ENCODE data around the gene GBP7. TPM values are rescaled to one million over a fixed set of nuclear protein-coding genes. Genes with fewer than 3 reads are reported as not detected.

GBP7 gene
- total RNA-seq, 1 experiment from 2014 or later, result not detected

- H3K27ac ChIP-seq (ENCODE audit: low read depth, low read length, poor library complexity, severe bottlenecking), result no peak overlapping the region
- no peaks in the 10 kb centered on the region for H3K36me3 ChIP-seq (ENCODE audit: insufficient read depth, low read length, poor library complexity, severe bottlenecking)
- TF ChIP-seq EZH2 (IDR thresholded peaks at IDR 0.05; ENCODE audit: borderline replicate concordance, low read depth, low read length, poor library complexity, severe bottlenecking) (no peak), CTCF (conservative IDR thresholded peaks at IDR 0.05; ENCODE audit: low read depth, low read length) (no peak)
- H3K27me3 ChIP-seq (replicated peaks; ENCODE audit: insufficient read depth, low read depth, low read length, poor library complexity), result no peaks in the 10 kb centered on the region
- intact Hi-C loops (cut with micrococcal nuclease; ENCODE audit: unreplicated experiment), result no loop called here
- H3K4me3 ChIP-seq (ENCODE audit: low read depth, low read length, poor library complexity, severe bottlenecking), result no peak overlapping the region
- peaks cover 23% of the 10 kb centered on the region for H3K4me1 ChIP-seq (ENCODE audit: insufficient read depth, low read length, poor library complexity, severe bottlenecking)
- H3K9me3 ChIP-seq (ENCODE audit: low read depth, low read length, poor library complexity, severe bottlenecking), result peaks cover 6% of the 10 kb centered on the region
- BruUV-seq (replicated peaks), result no TSS peak
- POLR2A ChIA-PET (ENCODE audit: low non-redundant PET), result no interaction called here
- CTCF ChIA-PET, result no interaction called here
- DNase-seq (ENCODE audit: low spot score), result no peak
Observed at GRCh38 chr1:89199525-89200031, 23.8 kb upstream of the GBP7 start.

DNA sequence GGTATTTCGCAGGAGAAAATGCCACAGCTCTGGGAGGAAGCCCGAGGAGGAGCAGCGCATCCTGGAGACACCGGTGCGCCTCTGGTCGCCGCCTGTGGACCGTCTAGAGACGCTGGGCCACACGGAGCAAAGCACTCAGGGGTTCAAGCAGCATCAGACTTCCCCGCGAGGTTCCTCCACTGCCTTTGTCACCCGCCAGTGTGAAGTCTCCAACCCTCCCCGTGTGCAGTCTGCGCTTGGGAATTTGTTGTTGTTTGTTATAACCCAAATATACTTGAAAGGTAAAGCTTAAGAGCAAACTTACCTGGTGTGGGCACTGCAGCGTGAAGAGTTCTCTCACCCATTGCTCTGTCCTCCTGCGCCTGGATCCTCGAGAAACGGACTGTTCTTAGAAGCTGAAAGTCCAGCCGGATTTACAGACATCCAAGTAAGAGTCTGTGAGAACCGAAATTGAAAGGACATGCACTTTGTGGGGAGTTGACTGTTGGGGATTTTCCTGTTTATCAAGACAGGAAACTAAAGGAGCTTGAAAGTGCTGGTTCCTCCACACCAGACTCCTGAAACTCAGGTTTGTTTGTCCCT lies 22.8 kb upstream of the GBP7 start, which contains the start of gene GBP4:
Gene GBP4 (minus strand): TSS at position 452 of the 582 bp plus-strand sequence. CDS start 108 bp downstream, at position 344.
- ChIA-PET CTCF (no interaction called here), POLR2A (ENCODE audit: low non-redundant PET) (no interaction called here)
- no peak within 1 kb of the TSS for H3K4me3 ChIP-seq (ENCODE audit: low read depth, low read length, poor library complexity, severe bottlenecking)
- H3K36me3 ChIP-seq (ENCODE audit: insufficient read depth, low read length, poor library complexity, severe bottlenecking), result no peaks in the 10 kb centered on the region
- BruUV-seq (replicated peaks), result no TSS peak
- no peak within 1 kb of the TSS for H3K27ac ChIP-seq (ENCODE audit: low read depth, low read length, poor library complexity, severe bottlenecking)
- no peak for TF ChIP-seq EZH2 (IDR thresholded peaks at IDR 0.05; ENCODE audit: borderline replicate concordance, low read depth, low read length, poor library complexity, severe bottlenecking)
- no peak for TF ChIP-seq CTCF (conservative IDR thresholded peaks at IDR 0.05; ENCODE audit: low read depth, low read length)
- H3K27me3 ChIP-seq (replicated peaks; ENCODE audit: insufficient read depth, low read depth, low read length, poor library complexity), result no peaks in the 10 kb centered on the region
- H3K9me3 ChIP-seq (ENCODE audit: low read depth, low read length, poor library complexity, severe bottlenecking), result no peaks in the 10 kb centered on the region
- intact Hi-C loops (cut with micrococcal nuclease; ENCODE audit: unreplicated experiment), result no loop called here
- peaks cover 23% of the 10 kb centered on the region for H3K4me1 ChIP-seq (ENCODE audit: insufficient read depth, low read length, poor library complexity, severe bottlenecking)
- no peak for DNase-seq (ENCODE audit: low spot score)

GRCh38 chr1:89198081-89198480 lies 22.3 kb upstream of the GBP7 start:
- Histone ChIP-seq H3K36me3 (ENCODE audit: insufficient read depth, low read length, poor library complexity, severe bottlenecking) (no peaks in the 10 kb centered on the region), H3K27me3 (replicated peaks; ENCODE audit: insufficient read depth, low read depth, low read length, poor library complexity) (no peaks in the 10 kb centered on the region), H3K4me1 (ENCODE audit: insufficient read depth, low read length, poor library complexity, severe bottlenecking) (peaks cover 23% of the 10 kb centered on the region), H3K9me3 (ENCODE audit: low read depth, low read length, poor library complexity, severe bottlenecking) (no peaks in the 10 kb centered on the region), H3K27ac (ENCODE audit: low read depth, low read length, poor library complexity, severe bottlenecking) (no peak overlapping the region), H3K4me3 (ENCODE audit: low read depth, low read length, poor library complexity, severe bottlenecking) (no peak overlapping the region)
- intact Hi-C loops (cut with micrococcal nuclease; ENCODE audit: unreplicated experiment), result no loop called here
- ChIA-PET POLR2A (ENCODE audit: low non-redundant PET) (no interaction called here), CTCF (no interaction called here)
- BruUV-seq (replicated peaks), result no TSS peak
- no peak for TF ChIP-seq EZH2 (IDR thresholded peaks at IDR 0.05; ENCODE audit: borderline replicate concordance, low read depth, low read length, poor library complexity, severe bottlenecking)
- TF ChIP-seq CTCF (conservative IDR thresholded peaks at IDR 0.05; ENCODE audit: low read depth, low read length), result no peak
- no peak for DNase-seq (ENCODE audit: low spot score)

Measured in A673 (cell line).